ENCODE data around the gene MYO7A.
"Not testable (repeated sequence)": the region's sequence is repeated elsewhere in the genome, so short reads cannot be mapped to it uniquely, and the experiment has no call there.

The MYO7A gene

GRCh38 chr11:77093056-77093891 is 34.8 kb upstream of the MYO7A start:
- DNase-seq, result no peak

- no peak for DNase-seq
These were observed 33.8 kb upstream of the MYO7A start for GRCh38 chr11:77093987-77094840.

GRCh38 chr11:77094841-77095365 is 33.1 kb upstream of the MYO7A start:
- no peak for DNase-seq

- DNase-seq, result no peak
These were observed 32.2 kb upstream of the MYO7A start for GRCh38 chr11:77095551-77096490.

GRCh38 chr11:77096591-77097019 is 31.4 kb upstream of the MYO7A start:
- no peak for DNase-seq

- not testable (repeated sequence) for DNase-seq
These were observed 30.9 kb upstream of the MYO7A start for GRCh38 chr11:77097180-77097579.

GRCh38 chr11:77100166-77101042 is 27.6 kb upstream of the MYO7A start:
- DNase-seq, result no peak

- DNase-seq, result no peak
These were observed 27.0 kb upstream of the MYO7A start for GRCh38 chr11:77101043-77101537.

- DNase-seq, result no peak
These were observed 25.5 kb upstream of the MYO7A start, which contains the start of gene OMP for GRCh38 chr11:77102246-77103210. OMP (plus strand) TSS chr11:77102840; CDS start chr11:77102840, 0 bp downstream.

- DNase-seq, result no peak
These were observed 24.7 kb upstream of the MYO7A start for GRCh38 chr11:77103319-77103718.

- DNase-seq, result no peak
These were observed 23.3 kb upstream of the MYO7A start for GRCh38 chr11:77104727-77105126.

- DNase-seq, result no peak
These were observed 21.7 kb upstream of the MYO7A start for GRCh38 chr11:77106321-77106720.

- DNase-seq, result no peak
These were observed 21.3 kb upstream of the MYO7A start for GRCh38 chr11:77106759-77107158.

- DNase-seq, result no peak
These were observed 20.1 kb upstream of the MYO7A start for GRCh38 chr11:77107950-77108349.

GRCh38 chr11:77108436-77108835 is 19.6 kb upstream of the MYO7A start:
- no peak for DNase-seq

- no peak for DNase-seq
These were observed 18.6 kb upstream of the MYO7A start for GRCh38 chr11:77109236-77110019.

GRCh38 chr11:77110836-77111235 is 17.2 kb upstream of the MYO7A start:
- DNase-seq, result no peak

GRCh38 chr11:77111277-77111676 is 16.8 kb upstream of the MYO7A start:
- DNase-seq, result no peak

- DNase-seq, result no peak
These were observed 16.1 kb upstream of the MYO7A start for GRCh38 chr11:77111946-77112345.

Data from COR-L47 (cell line).